Vagina (tissue), 2 donors: ENCODE data around the gene ZNF280D.

Experiments used
- CTCF ChIP-seq, 3 experiments: fragments of 450-650 bp in 2 of 3; fragments of 200-600 bp in 1 of 3; sonication (generic) in 1 of 3; IDR thresholded peaks; one replicate each; pipeline ENCODE4 v1.5.1; 2017 to 2019; ENCODE audit warnings: antibody characterized with exemption in 3 of 3, mild to moderate bottlenecking in 2 of 3, moderate library complexity in 2 of 3
- POLR2A ChIP-seq, 2 donors: fragments of 450-650 bp; IDR thresholded peaks; one replicate each; pipeline ENCODE4 v1.6.1; 2017; ENCODE audit warnings: antibody characterized with exemption in 2 of 2, mild to moderate bottlenecking in 2 of 2, moderate library complexity in 2 of 2
- POLR2AphosphoS5 ChIP-seq, 2 donors: sonication (generic); formaldehyde crosslinking; IDR thresholded peaks; one replicate each; pipeline ENCODE4 v1.9.0; 2017; ENCODE audit warnings: antibody characterized with exemption in 2 of 2, mild to moderate bottlenecking in 2 of 2, low read depth in 1 of 2; ENCODE audit not compliant: insufficient read depth in 1 of 2

- TF ChIP-seq CTCF (IDR thresholded peaks at IDR 0.05): no peak
- no peak for TF ChIP-seq POLR2A (IDR thresholded peaks at IDR 0.05)
- no peak for TF ChIP-seq POLR2AphosphoS5 (IDR thresholded peaks at IDR 0.05; ENCODE audit: insufficient read depth in 1 of 2, low read depth in 1 of 2)
Measured at GRCh38 chr15:56681113-56681512, 52.2 kb downstream of the ZNF280D start.
